Sigmoid colon (tissue), 7 donors: ENCODE measurements around the gene NACAD. TPM values are rescaled to one million over a fixed set of nuclear protein-coding genes. Genes with fewer than 3 reads are reported as not detected.

Experiments
- DNase-seq: peaks from one replicate; pipeline ENCODE4 v3.0.0-alpha.2; 2019
- H3K27ac ChIP-seq, 4 donors: fragments of 200-600 bp; sonication (generic); one replicate each; pipeline ENCODE4 v1.5.1; 2016 to 2019; ENCODE audit warnings: mild to moderate bottlenecking in 1 of 4
- H3K27me3 ChIP-seq, 3 donors: fragments of 200-600 bp; sonication (generic); one replicate each; pipeline ENCODE4 v1.5.1; 2019; ENCODE audit warnings: mild to moderate bottlenecking in 1 of 3
- H3K36me3 ChIP-seq, 4 donors: fragments of 200-600 bp; sonication (generic); one replicate each; pipeline ENCODE4 v1.5.1; 2016 to 2019
- H3K4me1 ChIP-seq, 4 donors: fragments of 200-600 bp; sonication (generic); one replicate each; pipeline ENCODE4 v1.5.1; 2017 to 2019
- H3K4me3 ChIP-seq, 4 donors: fragments of 200-600 bp; sonication (generic); one replicate each; pipeline ENCODE4 v1.5.1; 2017 to 2019; ENCODE audit warnings: mild to moderate bottlenecking in 2 of 4, moderate library complexity in 1 of 4
- H3K9me3 ChIP-seq, 4 donors: fragments of 200-600 bp in 3 of 4; sonication (generic) in 3 of 4; one replicate each; pipeline versions ENCODE4 v1.5.1 to v1.6.1; 2013 to 2019
- EP300 ChIP-seq, 4 donors: sonication (generic); formaldehyde crosslinking; IDR thresholded peaks; one replicate each; pipeline ENCODE4 v1.6.1; 2017; ENCODE audit warnings: antibody characterized with exemption in 4 of 4
- POLR2A ChIP-seq, 2 donors: fragments of 450-650 bp; IDR thresholded peaks; one replicate each; pipeline ENCODE4 v1.6.1; 2016; ENCODE audit warnings: antibody characterized with exemption in 2 of 2, mild to moderate bottlenecking in 2 of 2, moderate library complexity in 2 of 2
- POLR2AphosphoS5 ChIP-seq, 4 donors: sonication (generic); formaldehyde crosslinking; IDR thresholded peaks; one replicate each; pipeline ENCODE4 v1.6.1; 2017; ENCODE audit warnings: antibody characterized with exemption in 4 of 4
- WGBS, 2 donors: extraction: QIAGEN DNeasy Blood & Tissue Kit; methylation state at CpG; one replicate each; pipeline ENCODE4 v1.1.7; 2013; 5-methylcytosine and 5-hydroxymethylcytosine counted together
- intact Hi-C: fragments of 100-400 bp; cut with DNase I; formaldehyde crosslinking; loops from one replicate; pipeline ENCODE4 v1.15.1; 2023
- polyA plus RNA-seq, 3 donors: library from polyadenylated mRNA; stranded (reverse); fragments of 200-250 nt; gene quantifications; one replicate each; pipeline ENCODE4 v1.2.3, GENCODE V29; 2013
- total RNA-seq, 4 donors: library from RNA; depleted of rRNA; stranded (reverse); fragments of >200 nt; gene quantifications; one replicate each; pipeline ENCODE4 v1.1.0, GENCODE V29; 2016
- TF ChIP-seq, protein P1 (sequence below), 4 experiments: fragments of 450-650 bp in 3 of 4; fragments of 200-600 bp in 1 of 4; IDR thresholded peaks; one replicate each; pipeline ENCODE4 v1.5.1; 2016 to 2019; ENCODE audit warnings: antibody characterized with exemption in 4 of 4, mild to moderate bottlenecking in 3 of 4, moderate library complexity in 2 of 4
- donor health status: healthy with polysubstance abuse.
- donor health status: Bipolar disorder and iron deficiency.
- donor health status: healthy.

The NACAD gene, protein sequence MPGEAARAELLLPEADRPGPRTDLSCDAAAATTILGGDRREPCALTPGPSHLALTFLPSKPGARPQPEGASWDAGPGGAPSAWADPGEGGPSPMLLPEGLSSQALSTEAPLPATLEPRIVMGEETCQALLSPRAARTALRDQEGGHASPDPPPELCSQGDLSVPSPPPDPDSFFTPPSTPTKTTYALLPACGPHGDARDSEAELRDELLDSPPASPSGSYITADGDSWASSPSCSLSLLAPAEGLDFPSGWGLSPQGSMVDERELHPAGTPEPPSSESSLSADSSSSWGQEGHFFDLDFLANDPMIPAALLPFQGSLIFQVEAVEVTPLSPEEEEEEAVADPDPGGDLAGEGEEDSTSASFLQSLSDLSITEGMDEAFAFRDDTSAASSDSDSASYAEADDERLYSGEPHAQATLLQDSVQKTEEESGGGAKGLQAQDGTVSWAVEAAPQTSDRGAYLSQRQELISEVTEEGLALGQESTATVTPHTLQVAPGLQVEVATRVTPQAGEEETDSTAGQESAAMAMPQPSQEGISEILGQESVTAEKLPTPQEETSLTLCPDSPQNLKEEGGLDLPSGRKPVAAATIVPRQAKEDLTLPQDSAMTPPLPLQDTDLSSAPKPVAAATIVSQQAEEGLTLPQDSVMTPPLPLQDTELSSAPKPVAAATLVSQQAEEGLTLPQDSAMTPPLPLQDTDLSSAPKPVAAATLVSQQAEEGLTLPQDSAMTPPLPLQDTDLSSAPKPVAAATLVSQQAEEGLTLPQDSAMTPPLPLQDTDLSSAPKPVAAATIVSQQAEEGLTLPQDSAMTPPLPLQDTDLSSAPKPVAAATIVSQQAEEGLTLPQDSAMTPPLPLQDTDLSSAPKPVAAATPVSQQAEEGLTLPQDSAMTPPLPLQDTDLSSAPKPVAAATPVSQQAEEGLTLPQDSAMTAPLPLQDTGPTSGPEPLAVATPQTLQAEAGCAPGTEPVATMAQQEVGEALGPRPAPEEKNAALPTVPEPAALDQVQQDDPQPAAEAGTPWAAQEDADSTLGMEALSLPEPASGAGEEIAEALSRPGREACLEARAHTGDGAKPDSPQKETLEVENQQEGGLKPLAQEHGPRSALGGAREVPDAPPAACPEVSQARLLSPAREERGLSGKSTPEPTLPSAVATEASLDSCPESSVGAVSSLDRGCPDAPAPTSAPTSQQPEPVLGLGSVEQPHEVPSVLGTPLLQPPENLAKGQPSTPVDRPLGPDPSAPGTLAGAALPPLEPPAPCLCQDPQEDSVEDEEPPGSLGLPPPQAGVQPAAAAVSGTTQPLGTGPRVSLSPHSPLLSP (N-terminal part only)
- total RNA-seq: 1 to 10 TPM; 3.2 to 8.9 (median 4.9) TPM
- 1 to 10 TPM in 1 of 3 donors, under 1 TPM in 2; 0.23 to 1.9 (median 0.60) TPM for polyA plus RNA-seq

DNA sequence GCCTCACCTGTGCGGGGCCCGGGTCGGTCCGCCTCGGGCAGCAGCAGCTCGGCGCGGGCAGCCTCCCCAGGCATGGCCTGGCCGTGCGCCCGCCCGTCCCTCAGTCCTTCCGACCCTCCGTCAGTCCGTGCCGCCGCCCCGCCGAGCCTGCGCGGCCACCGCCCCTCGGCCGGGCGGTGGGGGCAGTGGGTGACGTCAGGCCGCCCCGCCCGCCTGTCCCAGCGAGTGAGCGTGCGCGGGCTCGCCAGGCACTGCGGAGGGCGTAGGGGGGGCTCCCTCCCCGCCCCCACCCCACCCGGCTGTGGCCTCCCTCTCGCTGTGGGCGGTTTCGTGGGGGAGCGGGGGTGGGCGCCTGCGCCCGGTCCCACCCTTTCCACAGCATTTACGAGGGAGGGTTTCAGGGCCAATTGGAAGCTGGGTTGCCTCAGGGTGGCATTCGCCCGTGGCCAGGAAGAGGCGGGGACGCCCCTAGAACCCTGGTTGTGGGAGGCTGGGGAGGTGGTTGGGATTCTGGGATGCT, at the start of gene NACAD:
Gene NACAD, minus strand, starts transcription at position 149 of the 520 bp plus-strand sequence. Its CDS starts 75 bp downstream, at position 74.
- no peaks in the 10 kb centered on the region for H3K36me3 ChIP-seq
- no peaks in the 10 kb centered on the region for H3K9me3 ChIP-seq
- WGBS, 2 donors: 1% methylated on average over 50 of the region's 50 CpGs
- H3K4me1 ChIP-seq: peaks cover 0 to 19% (median 10%) of the 10 kb centered on the region in 4 donors
- no peaks in the 10 kb centered on the region for H3K27me3 ChIP-seq
- DNase-seq: peak; percentile 80
- intact Hi-C loops: loop anchor here (5.0 kb wide), 1 partner anchor 87 kb away; the partner anchor contains the start of gene CCM2
- H3K4me3 ChIP-seq: peak within 1 kb of the TSS; percentile 51 to 79 (median 60)
- H3K27ac ChIP-seq: peak within 1 kb of the TSS; percentile 76 to 82 (median 78)
- TF ChIP-seq, protein P1, sequence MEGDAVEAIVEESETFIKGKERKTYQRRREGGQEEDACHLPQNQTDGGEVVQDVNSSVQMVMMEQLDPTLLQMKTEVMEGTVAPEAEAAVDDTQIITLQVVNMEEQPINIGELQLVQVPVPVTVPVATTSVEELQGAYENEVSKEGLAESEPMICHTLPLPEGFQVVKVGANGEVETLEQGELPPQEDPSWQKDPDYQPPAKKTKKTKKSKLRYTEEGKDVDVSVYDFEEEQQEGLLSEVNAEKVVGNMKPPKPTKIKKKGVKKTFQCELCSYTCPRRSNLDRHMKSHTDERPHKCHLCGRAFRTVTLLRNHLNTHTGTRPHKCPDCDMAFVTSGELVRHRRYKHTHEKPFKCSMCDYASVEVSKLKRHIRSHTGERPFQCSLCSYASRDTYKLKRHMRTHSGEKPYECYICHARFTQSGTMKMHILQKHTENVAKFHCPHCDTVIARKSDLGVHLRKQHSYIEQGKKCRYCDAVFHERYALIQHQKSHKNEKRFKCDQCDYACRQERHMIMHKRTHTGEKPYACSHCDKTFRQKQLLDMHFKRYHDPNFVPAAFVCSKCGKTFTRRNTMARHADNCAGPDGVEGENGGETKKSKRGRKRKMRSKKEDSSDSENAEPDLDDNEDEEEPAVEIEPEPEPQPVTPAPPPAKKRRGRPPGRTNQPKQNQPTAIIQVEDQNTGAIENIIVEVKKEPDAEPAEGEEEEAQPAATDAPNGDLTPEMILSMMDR (IDR thresholded peaks at IDR 0.05): no peak
- peak in 3 of 4 donors; percentile 12 to 41 (median 29) for TF ChIP-seq POLR2AphosphoS5 (IDR thresholded peaks at IDR 0.05)

DNA sequence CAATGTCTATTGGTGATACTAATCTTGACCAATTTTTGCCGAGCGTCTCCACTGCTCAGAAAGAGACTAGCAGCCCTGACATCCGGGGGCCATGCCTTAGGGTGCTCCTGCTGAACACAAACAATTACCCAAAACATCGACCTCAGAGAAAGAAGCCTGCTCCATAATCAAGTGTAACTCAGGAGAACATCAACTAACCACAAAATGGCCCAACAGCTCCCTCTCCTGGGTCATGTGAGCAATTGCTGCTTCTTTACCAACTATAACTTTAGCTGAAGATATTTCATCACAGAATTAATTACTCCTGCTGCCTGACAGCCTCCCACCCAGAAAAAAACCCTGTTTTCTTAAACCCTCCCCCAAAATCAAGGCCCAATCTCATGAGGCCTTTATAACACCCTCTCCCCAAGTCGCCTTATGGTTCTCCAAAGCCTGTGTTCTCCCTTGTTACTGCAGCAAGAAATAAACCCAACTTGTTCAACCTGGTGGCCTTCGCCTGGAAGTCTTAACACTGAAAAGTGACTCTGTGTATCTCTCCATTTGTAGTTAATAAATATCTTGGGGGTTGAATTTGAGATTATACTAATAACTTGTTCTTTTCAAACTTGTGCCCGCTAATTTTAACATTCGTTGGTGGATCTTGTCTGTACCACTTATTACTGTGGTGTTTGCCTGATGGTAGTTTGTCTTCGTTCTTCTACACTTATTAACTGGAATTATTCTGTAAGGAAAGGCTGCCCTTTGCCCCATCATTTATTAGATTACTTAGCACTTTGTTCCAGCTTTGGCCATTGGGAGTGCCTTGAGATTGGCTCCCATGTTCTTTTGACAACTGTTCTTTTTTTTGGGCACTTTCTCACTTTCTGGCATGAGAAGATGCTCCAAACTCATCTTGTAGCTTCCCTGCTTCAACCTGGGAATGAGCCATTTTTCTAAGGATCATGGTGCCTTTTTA, 47.6 kb upstream of the NACAD start:
- Histone ChIP-seq H3K36me3 (no peaks in the 10 kb centered on the region), H3K9me3 (no peaks in the 10 kb centered on the region), H3K4me3 (no peak overlapping the region), H3K27ac (no peak overlapping the region), H3K4me1 (no peaks in the 10 kb centered on the region), H3K27me3 (no peaks in the 10 kb centered on the region)
- no peak for DNase-seq
- intact Hi-C loops: loop anchor here (2.0 to 5.0 kb wide), 2 partner anchors 170 to 279 kb away; no protein-coding TSS in a partner anchor
- 31 to 44% methylated on average over 9 of the region's 9 CpGs for WGBS, 2 donors
- TF ChIP-seq EP300 (IDR thresholded peaks at IDR 0.05) (no peak), POLR2AphosphoS5 (IDR thresholded peaks at IDR 0.05) (no peak), POLR2A (IDR thresholded peaks at IDR 0.05) (no peak)
- TF ChIP-seq, protein P1 (IDR thresholded peaks at IDR 0.05): peak; percentile 54 to 77 (median 73)

DNA sequence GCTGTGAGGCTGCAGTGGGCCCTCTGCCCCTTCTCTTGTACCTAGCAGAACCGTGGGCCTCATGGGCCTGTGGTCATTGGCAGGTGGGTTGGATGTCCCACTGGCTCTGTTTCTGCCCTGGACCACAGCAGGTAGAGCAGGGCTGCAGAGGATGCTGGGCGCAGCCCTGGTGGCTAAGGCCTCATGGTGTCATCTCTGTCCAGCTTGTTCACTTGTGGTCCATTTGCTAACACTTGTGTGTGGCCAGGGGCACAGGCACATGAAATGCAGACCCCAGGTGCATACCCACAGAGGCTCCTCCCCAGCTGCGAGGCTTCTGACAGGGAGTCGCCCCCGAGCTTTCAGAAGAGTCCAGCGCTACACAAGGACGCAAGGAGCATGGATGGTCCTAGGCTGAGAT, 45.1 kb upstream of the NACAD start:
- Histone ChIP-seq H3K9me3 (no peaks in the 10 kb centered on the region), H3K36me3 (no peaks in the 10 kb centered on the region), H3K27me3 (no peaks in the 10 kb centered on the region), H3K27ac (no peak overlapping the region), H3K4me3 (no peak overlapping the region), H3K4me1 (no peaks in the 10 kb centered on the region)
- TF ChIP-seq EP300 (IDR thresholded peaks at IDR 0.05): no peak
- TF ChIP-seq POLR2AphosphoS5 (IDR thresholded peaks at IDR 0.05): no peak
- TF ChIP-seq, protein P1 (IDR thresholded peaks at IDR 0.05): no peak
- no peak for TF ChIP-seq POLR2A (IDR thresholded peaks at IDR 0.05)
- intact Hi-C loops: no loop called here
- no peak for DNase-seq
- 92 to 94% methylated on average over 7 of the region's 7 CpGs for WGBS, 2 donors
